IPS-20b (cell line): ENCODE data around the gene SSC4D.
"Not testable (repeated sequence)": the region's sequence is repeated elsewhere in the genome, so short reads cannot be mapped to it uniquely, and the experiment has no call there.

Source experiments
- H3K27ac ChIP-seq: one replicate; pipeline ENCODE4 v1.5.1; 2013; ENCODE audit warnings: low read length
- H3K27me3 ChIP-seq: 2 replicates; pipeline ENCODE4 v1.6.1; 2013; ENCODE audit warnings: mild to moderate bottlenecking, low read length, inconsistent platforms; ENCODE audit not compliant: insufficient read depth
- H3K36me3 ChIP-seq: 2 replicates; pipeline ENCODE4 v1.6.1; 2013; ENCODE audit warnings: low read depth, mild to moderate bottlenecking, inconsistent platforms, low read length, moderate library complexity; ENCODE audit not compliant: insufficient read depth
- H3K4me1 ChIP-seq: 2 replicates; pipeline ENCODE4 v1.6.1; 2013; ENCODE audit warnings: mild to moderate bottlenecking, control low read depth, inconsistent platforms, low read length, moderate library complexity; ENCODE audit not compliant: insufficient read depth
- H3K4me3 ChIP-seq: 2 replicates; pipeline ENCODE4 v1.5.1; 2013; ENCODE audit warnings: mild to moderate bottlenecking, low read length, inconsistent platforms
- H3K9ac ChIP-seq: 2 replicates; pipeline ENCODE4 v1.6.1; 2013; ENCODE audit warnings: low read depth, mild to moderate bottlenecking, inconsistent platforms, low read length, moderate library complexity
- H3K9me3 ChIP-seq: 2 replicates; pipeline ENCODE4 v1.6.1; 2013; ENCODE audit warnings: mild to moderate bottlenecking, low read depth, low read length, inconsistent platforms; ENCODE audit not compliant: insufficient read depth

SSC4D gene

DNA sequence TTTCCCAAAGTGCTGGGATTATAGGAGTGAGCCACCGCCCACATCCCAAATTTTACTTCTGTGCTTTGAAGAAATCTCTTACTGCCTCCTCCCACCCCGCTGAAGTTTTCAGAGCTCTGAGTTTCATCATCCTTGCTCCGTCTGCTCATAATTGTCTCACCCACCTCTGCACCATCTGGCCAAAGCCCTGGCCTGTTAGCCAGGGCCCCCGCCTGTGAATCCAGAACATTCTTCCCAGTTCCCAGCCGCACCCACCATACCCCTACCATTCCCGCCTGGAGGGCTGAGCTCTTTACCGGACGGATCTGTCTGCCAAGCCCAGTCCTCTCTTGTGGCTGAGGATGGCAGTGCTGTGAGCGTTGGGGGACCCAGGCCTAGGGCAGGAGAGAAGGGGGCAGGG, 14.5 kb downstream of the SSC4D start:
- peaks cover 7% of the 10 kb centered on the region for H3K27me3 ChIP-seq
- no peaks in the 10 kb centered on the region for H3K36me3 ChIP-seq
- H3K27ac ChIP-seq, result no peak overlapping the region
- H3K4me3 ChIP-seq, result no peak overlapping the region
- H3K9ac ChIP-seq, result no peak overlapping the region
- H3K4me1 ChIP-seq, result no peaks in the 10 kb centered on the region; the same call in 1 of the 2 replicates
- no peaks in the 10 kb centered on the region for H3K9me3 ChIP-seq

DNA sequence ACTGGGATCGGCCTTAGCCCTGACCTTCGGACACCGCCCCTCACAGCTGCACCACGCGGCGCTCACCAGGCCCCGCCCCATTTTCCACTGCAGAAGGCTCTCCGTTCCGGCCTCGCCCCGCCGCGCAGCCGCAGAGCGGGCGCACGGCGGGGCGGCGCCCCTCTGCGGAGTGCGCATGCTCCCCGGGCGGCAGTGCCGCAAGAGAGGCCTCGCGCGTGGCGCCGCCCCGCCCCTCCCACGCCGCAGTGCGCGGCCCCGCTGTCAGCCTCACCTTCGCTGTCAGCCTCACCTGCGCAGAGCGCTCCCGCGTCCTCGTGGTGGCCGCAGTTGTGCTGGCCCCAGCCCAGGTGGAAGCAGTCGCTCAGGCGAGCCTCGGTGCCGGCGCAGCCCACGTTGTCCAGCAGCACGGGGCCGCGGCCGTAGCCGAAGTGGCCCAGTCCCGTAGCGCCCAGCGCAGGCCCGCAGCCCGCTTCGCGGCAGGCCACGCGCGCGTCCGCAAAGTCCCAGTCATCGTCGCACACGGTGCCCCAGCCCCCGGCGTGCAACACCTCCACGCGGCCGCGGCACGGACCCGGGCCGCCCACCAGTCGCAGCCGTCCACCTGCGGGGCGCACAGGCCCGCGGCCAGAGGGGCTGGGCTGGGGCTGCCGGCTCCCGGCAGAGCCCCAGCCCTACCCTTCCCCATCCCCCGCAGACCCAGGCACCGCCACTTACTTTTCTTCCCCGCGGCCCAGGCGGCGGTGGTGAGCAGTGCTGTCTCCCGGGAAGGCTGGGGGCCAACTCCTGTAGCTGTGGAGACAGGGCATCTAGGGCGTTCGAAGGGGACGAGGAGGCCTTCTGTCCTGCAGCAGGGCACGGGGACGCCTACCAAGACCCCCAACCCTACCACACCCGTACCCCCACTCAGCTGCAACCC, 16.1 kb downstream of the SSC4D start:
- Histone ChIP-seq H3K27ac (no peak overlapping the region), H3K4me3 (peak overlapping the region; percentile 74), H3K9me3 (no peaks in the 10 kb centered on the region), H3K36me3 (no peaks in the 10 kb centered on the region), H3K27me3 (peaks cover 7% of the 10 kb centered on the region), H3K9ac (peak overlapping the region; percentile 74; the same call in 1 of the 2 replicates), H3K4me1 (peaks cover 8% of the 10 kb centered on the region; the same call in 1 of the 2 replicates)

DNA sequence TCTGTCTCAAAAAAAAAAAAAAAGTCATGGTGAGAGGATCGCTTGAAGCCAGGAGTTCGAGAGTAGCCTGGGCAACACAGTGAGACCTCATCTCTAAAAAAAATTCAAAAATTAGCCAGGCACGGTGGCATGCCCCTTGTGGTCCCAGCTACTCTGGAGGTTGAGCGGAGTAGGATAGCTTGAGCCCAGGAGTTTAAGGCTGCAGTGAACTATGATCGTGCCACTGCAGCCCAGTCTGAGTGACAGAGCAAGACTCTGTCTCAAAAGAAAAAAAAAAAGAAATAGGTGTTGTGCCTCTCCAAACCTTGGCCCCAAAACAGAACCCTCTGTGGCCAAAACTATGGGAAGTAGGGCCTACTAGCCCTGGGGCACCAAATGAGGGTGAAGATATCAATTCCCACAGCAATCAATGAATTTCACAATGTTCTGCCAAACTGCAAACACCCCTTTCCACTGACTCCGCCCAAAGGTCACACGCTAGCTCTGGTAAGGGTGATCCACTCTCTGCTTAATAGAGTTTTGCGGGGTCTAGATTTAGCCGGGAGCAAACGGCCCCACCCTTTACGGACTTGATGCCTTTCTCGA, 16.9 kb downstream of the SSC4D start:
- no peaks in the 10 kb centered on the region for H3K36me3 ChIP-seq
- H3K4me3 ChIP-seq, result peak overlapping the region; percentile 74
- H3K27ac ChIP-seq, result no peak overlapping the region
- H3K9me3 ChIP-seq, result no peaks in the 10 kb centered on the region
- peaks cover 8% of the 10 kb centered on the region; the same call in 1 of the 2 replicates for H3K4me1 ChIP-seq
- H3K9ac ChIP-seq, result peak overlapping the region; percentile 1; the same call in 1 of the 2 replicates
- H3K27me3 ChIP-seq, result peaks cover 2% of the 10 kb centered on the region

DNA sequence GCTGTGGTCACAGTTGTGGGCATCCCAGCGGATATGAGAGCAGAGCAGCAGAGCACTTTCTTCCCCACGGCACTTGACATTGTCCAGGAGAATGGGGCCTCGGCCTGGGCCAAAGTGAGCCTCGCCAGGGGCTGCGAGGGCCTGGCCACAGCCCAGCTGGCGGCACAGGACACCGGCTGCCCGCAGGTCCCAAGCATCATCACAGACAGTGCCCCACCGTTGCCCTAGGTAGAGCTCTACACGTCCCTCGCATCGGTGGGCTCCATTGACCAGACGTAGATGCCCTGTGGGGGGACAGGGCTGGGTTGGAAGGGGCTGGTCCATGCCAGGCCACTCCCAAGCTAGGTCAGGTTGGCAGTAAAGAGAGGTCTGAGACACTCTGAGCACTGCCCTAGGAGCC, 19.4 kb downstream of the SSC4D start:
- Histone ChIP-seq H3K4me1 (peaks cover 8% of the 10 kb centered on the region; the same call in 1 of the 2 replicates), H3K9me3 (no peaks in the 10 kb centered on the region), H3K27ac (no peak overlapping the region), H3K36me3 (no peaks in the 10 kb centered on the region), H3K27me3 (no peaks in the 10 kb centered on the region; the same call in 1 of the 2 replicates), H3K9ac (0 out of 2 replicates have a peak overlapping the region, but pooled peaks have one; percentile 56), H3K4me3 (no peak overlapping the region)

DNA sequence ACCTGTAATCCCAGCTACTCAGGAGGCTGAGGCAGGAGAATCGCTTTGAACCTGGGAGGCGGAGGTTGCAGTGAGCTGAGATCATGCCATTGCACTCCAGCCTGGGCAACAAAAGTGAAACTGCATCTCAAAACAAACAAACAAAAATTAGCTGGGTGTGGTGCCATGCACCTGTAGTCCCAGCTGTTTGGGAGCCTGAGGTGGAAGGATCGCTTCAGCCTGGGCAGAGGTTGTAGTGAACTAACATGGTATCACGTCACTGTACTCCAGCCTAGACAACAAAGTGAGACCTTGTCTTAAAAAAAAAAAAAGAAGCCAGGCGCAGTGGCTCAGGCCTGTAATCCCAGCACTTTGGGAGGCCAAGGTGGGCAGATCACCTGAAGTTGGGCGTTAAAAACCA, 21.7 kb downstream of the SSC4D start:
- H3K36me3 ChIP-seq, H3K9ac ChIP-seq, H3K4me1 ChIP-seq, H3K27ac ChIP-seq, H3K27me3 ChIP-seq, H3K4me3 ChIP-seq, H3K9me3 ChIP-seq: not testable (repeated sequence)

DNA sequence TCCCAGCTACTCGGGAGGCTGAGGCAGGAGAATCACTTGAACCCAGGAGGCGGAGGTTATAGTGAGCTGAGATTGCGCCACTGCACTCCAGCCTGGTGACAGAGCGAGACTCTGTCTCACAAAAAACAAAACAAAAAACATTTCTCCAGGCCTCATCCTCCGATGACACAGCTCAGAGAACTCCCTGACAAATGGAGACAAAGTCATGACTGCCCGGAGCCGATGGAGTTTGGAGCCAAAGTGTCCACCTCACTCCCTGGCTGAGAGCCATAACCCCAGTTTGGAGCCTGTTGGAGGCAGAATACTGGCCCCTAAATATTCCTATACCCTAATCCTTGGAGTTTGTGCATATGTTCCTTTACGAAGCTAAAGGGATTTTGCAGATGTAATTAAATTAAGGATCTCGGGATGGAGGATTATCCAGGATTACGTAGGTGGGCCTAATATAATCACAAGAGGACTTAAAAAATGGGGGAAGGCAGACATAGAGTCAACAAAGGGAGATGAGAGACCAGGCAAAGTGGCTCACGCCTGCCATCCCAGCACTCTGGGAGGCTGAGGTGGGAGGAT, 22.7 kb downstream of the SSC4D start:
- Histone ChIP-seq H3K27ac (no peak overlapping the region), H3K4me1 (peaks cover 8% of the 10 kb centered on the region; the same call in 1 of the 2 replicates), H3K27me3 (no peaks in the 10 kb centered on the region), H3K36me3 (no peaks in the 10 kb centered on the region), H3K4me3 (no peak overlapping the region), H3K9me3 (no peaks in the 10 kb centered on the region), H3K9ac (no peak overlapping the region)

DNA sequence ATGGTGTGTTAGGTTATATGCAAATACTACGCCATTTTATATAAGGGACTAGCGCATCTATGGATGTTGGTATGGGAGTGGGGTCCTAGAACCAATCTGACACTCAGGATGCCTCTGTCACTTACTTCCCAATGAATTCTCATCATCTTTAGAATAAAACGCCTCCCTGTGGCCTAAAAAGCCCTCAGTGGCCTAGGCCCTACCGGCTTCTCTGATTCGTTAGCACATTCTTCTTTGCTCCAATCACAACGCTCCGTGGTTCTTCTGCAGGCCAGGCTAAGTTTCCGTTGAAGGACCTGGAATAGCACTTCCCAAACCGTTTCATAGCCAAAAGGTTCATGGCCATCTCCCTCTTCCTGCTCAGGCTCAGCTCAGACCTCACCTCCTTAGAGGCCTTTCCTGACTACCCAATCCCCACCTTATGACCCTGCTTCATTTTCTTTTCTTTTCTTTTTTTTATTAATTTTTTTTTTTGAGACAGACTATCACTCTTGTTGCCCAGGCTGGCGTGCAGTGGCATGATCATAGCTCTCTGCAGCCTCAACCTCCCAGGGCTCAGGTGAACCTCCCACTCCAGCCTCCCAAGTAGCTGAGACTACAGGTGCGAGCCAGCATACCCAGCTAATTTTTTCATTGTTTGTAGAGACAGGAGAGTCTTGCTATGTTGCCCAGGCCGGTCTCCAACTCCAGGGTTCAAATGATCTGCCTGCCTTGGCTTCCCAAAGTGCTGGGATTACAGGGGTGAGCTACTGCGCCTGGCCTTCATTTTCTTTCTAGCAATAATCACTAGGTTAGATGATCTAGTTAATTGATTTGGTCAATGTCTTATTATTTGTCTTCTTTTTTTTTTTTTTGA, 26.2 kb downstream of the SSC4D start:
- no peaks in the 10 kb centered on the region for H3K36me3 ChIP-seq
- H3K4me3 ChIP-seq, result no peak overlapping the region
- no peaks in the 10 kb centered on the region for H3K9me3 ChIP-seq
- no peaks in the 10 kb centered on the region for H3K27me3 ChIP-seq
- H3K9ac ChIP-seq, result no peak overlapping the region
- no peaks in the 10 kb centered on the region; the same call in 1 of the 2 replicates for H3K4me1 ChIP-seq
- no peak overlapping the region for H3K27ac ChIP-seq

DNA sequence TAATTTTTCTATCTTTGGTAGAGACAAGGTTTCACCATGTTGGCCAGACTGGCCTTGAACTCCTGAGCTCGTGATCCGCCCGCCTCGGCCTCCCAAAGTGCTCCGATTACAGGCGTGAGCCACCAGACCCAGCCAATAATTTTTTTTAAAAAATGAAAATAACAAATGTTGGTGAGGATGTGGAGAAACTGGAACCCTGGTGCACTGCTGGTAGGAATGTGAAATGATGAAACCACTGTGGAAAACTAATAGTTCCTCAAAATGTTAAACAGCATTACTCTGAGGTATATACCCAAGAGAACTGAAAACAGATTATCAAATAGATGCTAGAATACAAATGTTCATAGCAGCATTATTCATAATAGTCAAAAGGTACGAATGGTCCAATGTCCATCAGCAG, 27.7 kb downstream of the SSC4D start:
- no peaks in the 10 kb centered on the region; the same call in 1 of the 2 replicates for H3K4me1 ChIP-seq
- H3K9me3 ChIP-seq, result no peaks in the 10 kb centered on the region
- no peaks in the 10 kb centered on the region for H3K27me3 ChIP-seq
- no peak overlapping the region for H3K9ac ChIP-seq
- H3K4me3 ChIP-seq, result no peak overlapping the region
- no peaks in the 10 kb centered on the region for H3K36me3 ChIP-seq
- no peak overlapping the region for H3K27ac ChIP-seq

DNA sequence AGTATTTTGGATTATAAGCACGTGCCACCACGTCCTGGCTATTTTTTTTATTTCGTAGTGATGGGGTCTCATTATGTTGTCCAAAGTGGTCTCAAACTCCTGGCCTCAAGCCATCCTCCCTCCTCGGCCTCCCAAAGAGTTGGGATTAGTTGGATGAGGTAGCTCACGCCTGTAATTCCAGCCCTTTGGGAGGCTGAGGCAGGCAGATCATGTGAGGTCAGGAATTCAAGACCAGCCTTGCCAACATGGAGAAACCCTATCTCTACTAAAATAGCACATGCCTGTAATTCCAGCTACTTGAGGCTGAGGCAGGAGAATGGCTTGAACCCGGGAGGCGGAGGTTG, 28.9 kb downstream of the SSC4D start:
- no peaks in the 10 kb centered on the region for H3K9me3 ChIP-seq
- no peaks in the 10 kb centered on the region for H3K36me3 ChIP-seq
- H3K9ac ChIP-seq, result peak overlapping the region; percentile 49; the same call in 1 of the 2 replicates
- H3K4me1 ChIP-seq, result no peaks in the 10 kb centered on the region; the same call in 1 of the 2 replicates
- no peak overlapping the region for H3K27ac ChIP-seq
- no peaks in the 10 kb centered on the region for H3K27me3 ChIP-seq
- H3K4me3 ChIP-seq, result peak overlapping the region; percentile 63; the same call in 1 of the 2 replicates

DNA sequence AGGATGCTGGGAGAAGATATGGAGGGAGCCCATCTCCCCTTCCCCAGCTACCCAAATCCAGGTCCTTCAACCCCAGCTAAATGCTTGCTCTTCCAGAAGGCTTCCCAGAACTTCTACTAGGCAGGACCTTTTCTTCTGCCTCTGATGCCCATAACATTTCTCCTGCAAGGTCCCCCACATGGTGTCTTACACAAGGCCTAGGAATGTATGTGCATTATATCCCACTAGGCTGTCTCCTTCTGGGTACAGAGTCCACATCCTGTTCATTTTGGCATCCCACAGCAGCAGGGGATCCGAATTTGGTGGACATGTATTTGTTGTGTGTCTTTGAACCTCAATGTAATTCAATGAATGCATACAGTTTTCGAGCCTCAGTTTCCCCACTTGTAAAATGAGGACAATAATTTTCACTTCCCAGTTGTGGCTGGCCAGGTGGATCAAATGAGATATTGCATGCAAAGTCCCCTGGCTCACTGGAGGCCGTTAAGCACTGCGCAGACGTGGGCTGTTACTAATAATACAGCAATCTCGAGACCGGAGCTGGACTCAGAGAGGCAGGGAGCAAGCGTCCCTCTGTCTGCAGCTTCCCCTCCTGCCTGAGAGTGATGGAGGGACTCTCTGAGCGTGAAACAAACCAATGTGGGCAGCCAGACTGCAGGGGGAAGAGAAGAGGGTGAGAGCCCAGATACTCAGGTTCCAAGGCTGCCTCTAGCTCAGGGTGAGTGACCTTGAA, 32.1 kb downstream of the SSC4D start:
- Histone ChIP-seq H3K4me1 (no peaks in the 10 kb centered on the region; the same call in 1 of the 2 replicates), H3K9me3 (no peaks in the 10 kb centered on the region), H3K36me3 (no peaks in the 10 kb centered on the region), H3K4me3 (no peak overlapping the region), H3K27ac (no peak overlapping the region), H3K9ac (no peak overlapping the region), H3K27me3 (no peaks in the 10 kb centered on the region)
